Upper lobe of right lung (tissue), 1 donor: Measurements from ENCODE around the gene RAB11FIP4. TPM values are rescaled to one million over a fixed set of nuclear protein-coding genes. Genes with fewer than 3 reads are reported as not detected.

Experiments
- ATAC-seq: fragments of 200-7000 bp; cut with Tn5 transposase; one replicate; pipeline ENCODE4 v1.9.1; 2020; ENCODE audit warnings: mild to moderate bottlenecking, moderate library complexity
- DNase-seq: peaks from one replicate; pipeline ENCODE4 v3.0.0-alpha.2; 2020
- H3K27ac ChIP-seq: fragments of 200-600 bp; one replicate; pipeline ENCODE4 v1.8.0; 2022
- H3K27me3 ChIP-seq: fragments of 200-600 bp; one replicate; pipeline ENCODE4 v1.8.0; 2022; ENCODE audit warnings: mild to moderate bottlenecking
- H3K36me3 ChIP-seq: fragments of 200-600 bp; one replicate; pipeline ENCODE4 v1.8.0; 2022
- H3K4me1 ChIP-seq: fragments of 200-600 bp; one replicate; pipeline ENCODE4 v1.8.0; 2022
- H3K4me3 ChIP-seq: fragments of 200-600 bp; one replicate; pipeline ENCODE4 v1.8.0; 2022; ENCODE audit warnings: mild to moderate bottlenecking
- H3K9me3 ChIP-seq: fragments of 200-600 bp; one replicate; pipeline ENCODE4 v1.8.0; 2022
- CTCF ChIP-seq: fragments of 200-600 bp; IDR thresholded peaks from one replicate; pipeline ENCODE4 v1.8.0; 2022; ENCODE audit warnings: antibody characterized with exemption
- intact Hi-C: fragments of 100-400 bp; cut with DNase I; formaldehyde crosslinking; loops from one replicate; pipeline ENCODE4 v1.11.0; 2022
- total RNA-seq: library from RNA; stranded (reverse); fragmentation: NEBNext Ultra II Directional; extraction: Animal tissue kit (Norgen Biotek cat#: 25700); gene quantifications from one replicate; pipeline ENCODE4 v1.2.1, GENCODE V29; 2021
- donor health status: DM: no; HTN: yes; CAD: no; lungs with severe emphysema.

RAB11FIP4 gene
- total RNA-seq, 1 donor from 2014 or later = 13.5 TPM

GRCh38 chr17:31412511-31412910 is 21.0 kb downstream of the RAB11FIP4 start:
- H3K27ac ChIP-seq = no peak overlapping the region
- peaks cover 4% of the 10 kb centered on the region for H3K27me3 ChIP-seq
- H3K9me3 ChIP-seq = no peaks in the 10 kb centered on the region
- no peak overlapping the region for H3K4me3 ChIP-seq
- intact Hi-C loops = no loop called here
- H3K36me3 ChIP-seq = no peaks in the 10 kb centered on the region
- H3K4me1 ChIP-seq = no peaks in the 10 kb centered on the region
- DNase-seq (no peak), ATAC-seq (no peak)
- no peak for TF ChIP-seq CTCF

DNA sequence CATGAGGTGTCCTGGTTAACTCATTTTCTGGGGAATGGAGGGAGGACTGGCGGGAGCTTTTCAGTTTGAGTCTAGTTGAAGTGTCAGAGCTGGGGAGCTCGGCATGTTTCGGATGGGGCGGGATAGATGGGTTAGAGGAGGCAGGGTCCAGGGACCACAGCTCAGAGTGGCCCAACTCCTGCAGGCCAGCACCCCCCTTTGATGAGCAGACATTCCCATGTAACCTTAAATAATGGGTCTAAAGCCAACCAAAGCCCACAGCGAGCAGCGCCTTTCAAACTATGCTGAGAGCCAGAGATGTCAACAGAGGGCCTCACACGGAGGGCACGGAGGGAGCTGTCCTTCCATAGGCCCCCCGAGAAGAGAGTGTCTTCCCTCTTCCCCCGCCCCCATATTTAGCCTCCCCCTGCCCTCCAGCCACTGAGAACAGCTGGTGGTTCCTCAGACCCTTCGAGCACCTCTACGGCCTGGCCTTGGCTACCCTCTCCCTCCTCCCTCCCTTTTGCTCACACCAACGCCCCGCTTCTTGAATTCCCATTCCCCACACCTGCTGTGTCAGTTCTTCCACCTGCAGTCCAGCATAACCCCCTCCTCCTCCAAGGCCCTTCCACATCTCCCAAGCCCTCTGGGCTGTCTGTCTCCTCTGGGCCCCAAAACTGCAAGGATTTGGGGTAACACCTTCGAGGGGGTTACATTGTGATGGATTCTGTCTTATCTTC is 21.8 kb downstream of the RAB11FIP4 start:
- Histone ChIP-seq H3K9me3 (no peaks in the 10 kb centered on the region), H3K36me3 (no peaks in the 10 kb centered on the region), H3K4me1 (no peaks in the 10 kb centered on the region), H3K27ac (no peak overlapping the region), H3K27me3 (peaks cover 4% of the 10 kb centered on the region), H3K4me3 (no peak overlapping the region)
- DNase-seq (no peak), ATAC-seq (no peak)
- no peak for TF ChIP-seq CTCF
- intact Hi-C loops = no loop called here

DNA sequence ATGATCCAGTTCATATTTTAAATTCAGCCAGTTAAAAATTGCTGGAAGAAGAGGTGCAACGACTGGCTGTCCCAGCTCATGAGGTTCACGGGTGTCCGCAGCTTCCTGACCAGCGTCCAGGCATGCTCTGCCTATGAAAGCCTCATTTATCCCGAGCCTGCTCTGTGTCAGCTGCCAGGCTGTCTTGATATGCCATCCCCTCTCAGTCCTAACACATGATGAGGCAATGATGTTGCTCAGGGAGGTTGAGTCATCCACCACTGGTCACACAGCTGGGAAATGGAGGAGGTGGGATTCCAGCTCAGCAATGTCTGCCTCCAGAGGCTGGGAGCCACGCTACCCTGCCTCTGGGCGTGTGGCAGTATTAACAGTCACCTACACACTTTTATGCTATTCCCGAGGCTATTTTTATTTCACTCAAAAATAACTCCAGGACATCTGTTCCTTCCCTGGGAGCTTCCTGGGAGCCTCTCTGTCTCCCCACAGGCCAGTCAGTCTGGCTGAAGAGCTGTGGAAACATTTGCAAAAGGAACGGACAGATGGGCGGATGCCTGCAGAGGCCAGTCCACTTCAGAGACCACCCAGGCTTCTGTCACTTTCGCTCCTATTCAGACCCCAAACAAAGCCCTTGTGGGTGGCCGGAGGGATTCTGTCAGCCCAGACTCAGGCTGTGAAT is 22.5 kb downstream of the RAB11FIP4 start:
- Histone ChIP-seq H3K36me3 (no peaks in the 10 kb centered on the region), H3K4me3 (no peak overlapping the region), H3K27me3 (peaks cover 4% of the 10 kb centered on the region), H3K9me3 (no peaks in the 10 kb centered on the region), H3K4me1 (no peaks in the 10 kb centered on the region), H3K27ac (no peak overlapping the region)
- DNase-seq (no peak), ATAC-seq (peak; percentile 21)
- intact Hi-C loops = no loop called here
- TF ChIP-seq CTCF = no peak

GRCh38 chr17:31414550-31414918 is 23.1 kb downstream of the RAB11FIP4 start:
- no peak for ATAC-seq
- intact Hi-C loops = no loop called here
- Histone ChIP-seq H3K27ac (no peak overlapping the region), H3K4me3 (no peak overlapping the region), H3K27me3 (peaks cover 4% of the 10 kb centered on the region), H3K4me1 (no peaks in the 10 kb centered on the region), H3K9me3 (no peaks in the 10 kb centered on the region), H3K36me3 (no peaks in the 10 kb centered on the region)
- no peak for TF ChIP-seq CTCF
- DNase-seq = no peak

DNA sequence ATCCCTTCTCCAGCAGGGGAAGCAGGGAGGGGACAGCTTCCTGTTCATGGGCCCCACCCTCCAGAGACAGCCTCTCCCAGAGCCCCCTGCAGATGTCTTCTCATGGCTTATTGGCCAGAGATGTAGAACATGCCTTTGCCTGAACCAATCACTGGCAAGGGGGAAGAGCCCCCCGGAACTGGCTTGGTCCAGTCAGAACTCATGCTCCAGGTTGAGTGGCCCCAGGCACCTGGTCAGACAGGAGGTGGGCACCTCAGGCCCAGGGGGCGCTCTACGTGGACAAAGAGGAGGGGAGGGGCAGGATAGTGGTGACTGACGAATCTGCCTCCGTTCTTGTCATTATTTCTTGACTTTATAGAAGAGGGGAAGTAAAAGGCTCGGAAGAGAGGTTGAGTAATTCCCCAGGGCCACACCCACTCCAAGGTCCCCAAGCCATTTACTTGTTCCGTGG is 23.6 kb downstream of the RAB11FIP4 start:
- H3K4me1 ChIP-seq = no peaks in the 10 kb centered on the region
- intact Hi-C loops = no loop called here

More for the DNA sequence above, 23.6 kb downstream of the RAB11FIP4 start:
- TF ChIP-seq CTCF = no peak
- Histone ChIP-seq H3K27ac (no peak overlapping the region), H3K9me3 (no peaks in the 10 kb centered on the region), H3K27me3 (peaks cover 4% of the 10 kb centered on the region), H3K4me3 (no peak overlapping the region), H3K36me3 (no peaks in the 10 kb centered on the region)
- ATAC-seq (peak; percentile 74), DNase-seq (no peak)
